Activated naive CD4-positive, alpha-beta T cell treated with anti-CD3 and anti-CD28 coated beads, Interleukin-2, amount 50 U/mL, for 72 hours (primary cell): ENCODE data around the gene PLCG2. TPM values are rescaled to one million over a fixed set of nuclear protein-coding genes. Genes with fewer than 3 reads are reported as not detected.
A peak's percentile ranks its signal among the peaks of the same experiment; 100 is the strongest.
"Not testable (repeated sequence)": the region's sequence is repeated elsewhere in the genome, so short reads cannot be mapped to it uniquely, and the experiment has no call there.

ENCODE experiments used
- ATAC-seq, 2 donors: fragments of 150-1000 bp; cut with Tn5 transposase; 2 replicates each; pipeline ENCODE4 v1.10.0; 2021; ENCODE audit warnings: mild to moderate bottlenecking in 2 of 2, moderate library complexity in 2 of 2
- DNase-seq, 2 donors: peaks; one replicate each; pipeline ENCODE4 v3.0.0; 2021 to 2022; ENCODE audit warnings: low spot score in 2 of 2
- H3K27ac Mint-ChIP-seq, 2 donors: one replicate each; pipeline ENCODE4 v1.8.0; 2022; ENCODE audit warnings: mild to moderate bottlenecking in 2 of 2, mixed read lengths in 2 of 2
- H3K36me3 Mint-ChIP-seq, 2 donors: one replicate each; pipeline ENCODE4 v1.8.0; 2022; ENCODE audit warnings: mixed read lengths in 2 of 2
- H3K9me3 Mint-ChIP-seq, 2 donors: one replicate each; pipeline ENCODE4 v1.8.0; 2022; ENCODE audit warnings: mixed read lengths in 2 of 2
- total RNA-seq, 2 donors: library from RNA; stranded (reverse); gene quantifications; one replicate each; pipeline ENCODE4 v1.2.3, GENCODE V29; 2022

Gene PLCG2
- total RNA-seq, 2 donors from 2014 or later, result 5.7 to 8.8 TPM

- H3K36me3 Mint-ChIP-seq, result no peaks in the 10 kb centered on the region
- ATAC-seq, result peak; percentile 78 to 89
- peak overlapping the region; percentile 53 to 57 for H3K27ac Mint-ChIP-seq
- peak; percentile 33 to 56 for DNase-seq
- no peaks in the 10 kb centered on the region for H3K9me3 Mint-ChIP-seq
Measured at GRCh38 chr16:81798311-81799137, 19.4 kb downstream of the PLCG2 start.

GRCh38 chr16:81799138-81799504 lies 20.0 kb downstream of the PLCG2 start:
- Mint-ChIP-seq H3K9me3 (no peaks in the 10 kb centered on the region), H3K36me3 (no peaks in the 10 kb centered on the region), H3K27ac (peak overlapping the region; percentile 53 to 57)
- ATAC-seq (peak in 1 of 2 donors; percentile 1), DNase-seq (no peak)

GRCh38 chr16:81801724-81802123 lies 22.6 kb downstream of the PLCG2 start:
- not testable (repeated sequence) for H3K27ac Mint-ChIP-seq, H3K9me3 Mint-ChIP-seq, ATAC-seq, DNase-seq, H3K36me3 Mint-ChIP-seq

GRCh38 chr16:81803332-81803731 lies 24.2 kb downstream of the PLCG2 start:
- DNase-seq (no peak), ATAC-seq (no peak)
- no peaks in the 10 kb centered on the region for H3K9me3 Mint-ChIP-seq
- no peak overlapping the region for H3K27ac Mint-ChIP-seq
- H3K36me3 Mint-ChIP-seq, result no peaks in the 10 kb centered on the region

GRCh38 chr16:81804134-81804610 lies 25.1 kb downstream of the PLCG2 start:
- DNase-seq (no peak), ATAC-seq (peak in 1 of 2 donors; percentile 22)
- Mint-ChIP-seq H3K27ac (no peak overlapping the region), H3K9me3 (no peaks in the 10 kb centered on the region), H3K36me3 (no peaks in the 10 kb centered on the region)

- no peak for ATAC-seq
- Mint-ChIP-seq H3K9me3 (no peaks in the 10 kb centered on the region), H3K27ac (no peak overlapping the region), H3K36me3 (no peaks in the 10 kb centered on the region)
- DNase-seq, result no peak
Measured at GRCh38 chr16:81806696-81807095, 27.6 kb downstream of the PLCG2 start.

- no peak for ATAC-seq
Measured at GRCh38 chr16:81807767-81808358, 28.8 kb downstream of the PLCG2 start.

GRCh38 chr16:81808933-81809480 lies 29.9 kb downstream of the PLCG2 start:
- peak in 1 of 2 donors; percentile 7 for DNase-seq
- peak overlapping the region in 1 of 2 donors; percentile 67 for H3K27ac Mint-ChIP-seq
- ATAC-seq, result peak; percentile 83 to 89

More at GRCh38 chr16:81807767-81808358, 28.8 kb downstream of the PLCG2 start:
- Mint-ChIP-seq H3K27ac (peak overlapping the region in 1 of 2 donors; percentile 39), H3K9me3 (peaks cover 0 to 4% of the 10 kb centered on the region in 2 donors), H3K36me3 (peaks cover 0 to 4% of the 10 kb centered on the region in 2 donors)
- DNase-seq, result no peak

GRCh38 chr16:81809567-81809966 lies 30.5 kb downstream of the PLCG2 start:
- Mint-ChIP-seq H3K9me3 (peaks cover 0 to 9% of the 10 kb centered on the region in 2 donors), H3K27ac (peak overlapping the region in 1 of 2 donors; percentile 67)
- ATAC-seq, result no peak

More at GRCh38 chr16:81808933-81809480, 29.9 kb downstream of the PLCG2 start:
- Mint-ChIP-seq H3K36me3 (peaks cover 0 to 7% of the 10 kb centered on the region in 2 donors), H3K9me3 (peaks cover 0 to 9% of the 10 kb centered on the region in 2 donors)

GRCh38 chr16:81810361-81810760 lies 31.3 kb downstream of the PLCG2 start:
- ATAC-seq (no peak), DNase-seq (no peak)
- Mint-ChIP-seq H3K36me3 (peaks cover 0 to 7% of the 10 kb centered on the region in 2 donors), H3K27ac (peak overlapping the region in 1 of 2 donors; percentile 80), H3K9me3 (peaks cover 0 to 9% of the 10 kb centered on the region in 2 donors)

More at GRCh38 chr16:81809567-81809966, 30.5 kb downstream of the PLCG2 start:
- H3K36me3 Mint-ChIP-seq, result peaks cover 0 to 7% of the 10 kb centered on the region in 2 donors
- DNase-seq, result no peak

- ATAC-seq (peak in 1 of 2 donors; percentile 68), DNase-seq (no peak)
- peak overlapping the region in 1 of 2 donors; percentile 80 for H3K27ac Mint-ChIP-seq
- peaks cover 0 to 7% of the 10 kb centered on the region in 2 donors for H3K36me3 Mint-ChIP-seq
- peaks cover 0 to 9% of the 10 kb centered on the region in 2 donors for H3K9me3 Mint-ChIP-seq
Measured at GRCh38 chr16:81810894-81811538, 31.9 kb downstream of the PLCG2 start.

GRCh38 chr16:81813648-81814047 lies 34.6 kb downstream of the PLCG2 start:
- DNase-seq (no peak), ATAC-seq (no peak)
- Mint-ChIP-seq H3K9me3 (peaks cover 0 to 9% of the 10 kb centered on the region in 2 donors), H3K27ac (no peak overlapping the region), H3K36me3 (peaks cover 0 to 7% of the 10 kb centered on the region in 2 donors)

GRCh38 chr16:81814751-81815428 lies 35.8 kb downstream of the PLCG2 start:
- Mint-ChIP-seq H3K27ac (no peak overlapping the region), H3K9me3 (peaks cover 0 to 9% of the 10 kb centered on the region in 2 donors), H3K36me3 (peaks cover 0 to 7% of the 10 kb centered on the region in 2 donors)
- ATAC-seq (no peak), DNase-seq (no peak)

- H3K27ac Mint-ChIP-seq, result peak overlapping the region in 1 of 2 donors; percentile 55
- peaks cover 0 to 9% of the 10 kb centered on the region in 2 donors for H3K9me3 Mint-ChIP-seq
- ATAC-seq (no peak), DNase-seq (no peak)
- peaks cover 0 to 7% of the 10 kb centered on the region in 2 donors for H3K36me3 Mint-ChIP-seq
Measured at GRCh38 chr16:81815429-81815766, 36.3 kb downstream of the PLCG2 start.

- no peak for ATAC-seq
- H3K9me3 Mint-ChIP-seq, result peaks cover 0 to 9% of the 10 kb centered on the region in 2 donors
- no peak overlapping the region for H3K27ac Mint-ChIP-seq
- DNase-seq, result no peak
- H3K36me3 Mint-ChIP-seq, result peaks cover 0 to 7% of the 10 kb centered on the region in 2 donors
Measured at GRCh38 chr16:81816351-81816750, 37.3 kb downstream of the PLCG2 start.

GRCh38 chr16:81816793-81817210 lies 37.7 kb downstream of the PLCG2 start:
- Mint-ChIP-seq H3K36me3 (peaks cover 0 to 7% of the 10 kb centered on the region in 2 donors), H3K27ac (no peak overlapping the region), H3K9me3 (peaks cover 0 to 9% of the 10 kb centered on the region in 2 donors)
- DNase-seq, result no peak
- no peak for ATAC-seq
